ENCODE results near the gene TMEM135.

DNA sequence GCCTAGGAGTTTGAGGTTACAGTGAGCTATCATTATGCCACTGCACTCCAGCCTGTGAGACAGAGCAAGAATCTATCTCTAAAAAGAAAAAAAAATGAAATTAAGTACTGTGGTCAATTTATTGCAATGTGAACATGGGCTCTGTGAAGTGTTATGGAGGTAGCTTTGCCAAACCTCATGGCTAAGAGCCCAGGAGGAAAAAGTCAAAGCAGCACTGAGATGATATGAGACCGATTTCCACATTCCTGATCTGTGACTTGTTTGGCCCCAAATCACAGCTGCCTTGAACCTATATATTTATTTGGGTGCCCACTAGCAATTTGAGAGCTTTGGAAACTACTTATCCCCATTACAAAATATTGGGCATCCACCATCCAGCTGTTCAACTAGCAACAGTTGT is 29.8 kb upstream of the TMEM135 start:
- TF ChIP-seq, protein P1, sequence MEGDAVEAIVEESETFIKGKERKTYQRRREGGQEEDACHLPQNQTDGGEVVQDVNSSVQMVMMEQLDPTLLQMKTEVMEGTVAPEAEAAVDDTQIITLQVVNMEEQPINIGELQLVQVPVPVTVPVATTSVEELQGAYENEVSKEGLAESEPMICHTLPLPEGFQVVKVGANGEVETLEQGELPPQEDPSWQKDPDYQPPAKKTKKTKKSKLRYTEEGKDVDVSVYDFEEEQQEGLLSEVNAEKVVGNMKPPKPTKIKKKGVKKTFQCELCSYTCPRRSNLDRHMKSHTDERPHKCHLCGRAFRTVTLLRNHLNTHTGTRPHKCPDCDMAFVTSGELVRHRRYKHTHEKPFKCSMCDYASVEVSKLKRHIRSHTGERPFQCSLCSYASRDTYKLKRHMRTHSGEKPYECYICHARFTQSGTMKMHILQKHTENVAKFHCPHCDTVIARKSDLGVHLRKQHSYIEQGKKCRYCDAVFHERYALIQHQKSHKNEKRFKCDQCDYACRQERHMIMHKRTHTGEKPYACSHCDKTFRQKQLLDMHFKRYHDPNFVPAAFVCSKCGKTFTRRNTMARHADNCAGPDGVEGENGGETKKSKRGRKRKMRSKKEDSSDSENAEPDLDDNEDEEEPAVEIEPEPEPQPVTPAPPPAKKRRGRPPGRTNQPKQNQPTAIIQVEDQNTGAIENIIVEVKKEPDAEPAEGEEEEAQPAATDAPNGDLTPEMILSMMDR (conservative IDR thresholded peaks at IDR 0.05; ENCODE audit: low read depth, low read length), result no peak
- TF ChIP-seq EZH2 (IDR thresholded peaks at IDR 0.05; ENCODE audit: low read length, unreplicated experiment), result no peak

Measured in PC-3 (cell line).